ENCODE measurements around the gene KIAA0753.

The KIAA0753 gene

GRCh38 chr17:6638046-6638908, 2.2 kb downstream of the KIAA0753 start:
- H3K4me1 ChIP-seq (ENCODE audit: control insufficient read depth, insufficient read depth, low read length): no peaks in the 10 kb centered on the region
- H3K9ac ChIP-seq (ENCODE audit: low read depth, low read length): no peak overlapping the region
- no peaks in the 10 kb centered on the region for H3K36me3 ChIP-seq (ENCODE audit: control insufficient read depth, insufficient read depth, low read length)
- no peak overlapping the region for H3K4me3 ChIP-seq (ENCODE audit: low read depth, low read length)
- no peaks in the 10 kb centered on the region for H3K27me3 ChIP-seq (ENCODE audit: control insufficient read depth, insufficient read depth, low read length)
- H3K9me3 ChIP-seq (ENCODE audit: control insufficient read depth, insufficient read depth, low read length): no peaks in the 10 kb centered on the region

- Histone ChIP-seq H3K4me1 (ENCODE audit: control insufficient read depth, insufficient read depth, low read length) (no peaks in the 10 kb centered on the region), H3K4me3 (ENCODE audit: low read depth, low read length) (no peak overlapping the region), H3K9me3 (ENCODE audit: control insufficient read depth, insufficient read depth, low read length) (no peaks in the 10 kb centered on the region), H3K27me3 (ENCODE audit: control insufficient read depth, insufficient read depth, low read length) (no peaks in the 10 kb centered on the region), H3K9ac (ENCODE audit: low read depth, low read length) (no peak overlapping the region), H3K36me3 (ENCODE audit: control insufficient read depth, insufficient read depth, low read length) (no peaks in the 10 kb centered on the region)
These were observed 3.1 kb downstream of the KIAA0753 start for GRCh38 chr17:6637458-6637840.

- no peaks in the 10 kb centered on the region for H3K9me3 ChIP-seq (ENCODE audit: control insufficient read depth, insufficient read depth, low read length)
- no peaks in the 10 kb centered on the region for H3K4me1 ChIP-seq (ENCODE audit: control insufficient read depth, insufficient read depth, low read length)
- no peak overlapping the region for H3K4me3 ChIP-seq (ENCODE audit: low read depth, low read length)
- no peaks in the 10 kb centered on the region for H3K36me3 ChIP-seq (ENCODE audit: control insufficient read depth, insufficient read depth, low read length)
- no peaks in the 10 kb centered on the region for H3K27me3 ChIP-seq (ENCODE audit: control insufficient read depth, insufficient read depth, low read length)
- H3K9ac ChIP-seq (ENCODE audit: low read depth, low read length): no peak overlapping the region
These were observed 3.7 kb downstream of the KIAA0753 start for GRCh38 chr17:6636616-6637457.

GRCh38 chr17:6636105-6636504, 4.4 kb downstream of the KIAA0753 start:
- no peak overlapping the region for H3K9ac ChIP-seq (ENCODE audit: low read depth, low read length)
- no peaks in the 10 kb centered on the region for H3K36me3 ChIP-seq (ENCODE audit: control insufficient read depth, insufficient read depth, low read length)
- H3K4me1 ChIP-seq (ENCODE audit: control insufficient read depth, insufficient read depth, low read length): no peaks in the 10 kb centered on the region
- H3K27me3 ChIP-seq (ENCODE audit: control insufficient read depth, insufficient read depth, low read length): no peaks in the 10 kb centered on the region
- H3K4me3 ChIP-seq (ENCODE audit: low read depth, low read length): no peak overlapping the region
- no peaks in the 10 kb centered on the region for H3K9me3 ChIP-seq (ENCODE audit: control insufficient read depth, insufficient read depth, low read length)

- H3K36me3 ChIP-seq (ENCODE audit: control insufficient read depth, insufficient read depth, low read length): peaks cover 4% of the 10 kb centered on the region
These were observed 7.2 kb downstream of the KIAA0753 start for GRCh38 chr17:6633263-6633662.

GRCh38 chr17:6632530-6632929, 8.0 kb downstream of the KIAA0753 start:
- H3K9me3 ChIP-seq (ENCODE audit: control insufficient read depth, insufficient read depth, low read length): no peaks in the 10 kb centered on the region
- H3K4me3 ChIP-seq (ENCODE audit: low read depth, low read length): no peak overlapping the region
- no peak overlapping the region for H3K9ac ChIP-seq (ENCODE audit: low read depth, low read length)
- no peaks in the 10 kb centered on the region for H3K27me3 ChIP-seq (ENCODE audit: control insufficient read depth, insufficient read depth, low read length)
- H3K36me3 ChIP-seq (ENCODE audit: control insufficient read depth, insufficient read depth, low read length): peaks cover 8% of the 10 kb centered on the region
- H3K4me1 ChIP-seq (ENCODE audit: control insufficient read depth, insufficient read depth, low read length): no peaks in the 10 kb centered on the region

More at GRCh38 chr17:6633263-6633662, 7.2 kb downstream of the KIAA0753 start:
- Histone ChIP-seq H3K27me3 (ENCODE audit: control insufficient read depth, insufficient read depth, low read length) (no peaks in the 10 kb centered on the region), H3K4me1 (ENCODE audit: control insufficient read depth, insufficient read depth, low read length) (no peaks in the 10 kb centered on the region), H3K9ac (ENCODE audit: low read depth, low read length) (no peak overlapping the region), H3K9me3 (ENCODE audit: control insufficient read depth, insufficient read depth, low read length) (no peaks in the 10 kb centered on the region), H3K4me3 (ENCODE audit: low read depth, low read length) (no peak overlapping the region)

GRCh38 chr17:6630390-6630789, 10.1 kb downstream of the KIAA0753 start:
- Histone ChIP-seq H3K27me3 (ENCODE audit: control insufficient read depth, insufficient read depth, low read length) (no peaks in the 10 kb centered on the region), H3K4me1 (ENCODE audit: control insufficient read depth, insufficient read depth, low read length) (no peaks in the 10 kb centered on the region), H3K9ac (ENCODE audit: low read depth, low read length) (no peak overlapping the region), H3K9me3 (ENCODE audit: control insufficient read depth, insufficient read depth, low read length) (no peaks in the 10 kb centered on the region), H3K36me3 (ENCODE audit: control insufficient read depth, insufficient read depth, low read length) (peaks cover 8% of the 10 kb centered on the region), H3K4me3 (ENCODE audit: low read depth, low read length) (no peak overlapping the region)

GRCh38 chr17:6627019-6627418, 13.5 kb downstream of the KIAA0753 start:
- Histone ChIP-seq H3K9ac (ENCODE audit: low read depth, low read length) (no peak overlapping the region), H3K9me3 (ENCODE audit: control insufficient read depth, insufficient read depth, low read length) (no peaks in the 10 kb centered on the region), H3K4me3 (ENCODE audit: low read depth, low read length) (no peak overlapping the region), H3K27me3 (ENCODE audit: control insufficient read depth, insufficient read depth, low read length) (no peaks in the 10 kb centered on the region), H3K4me1 (ENCODE audit: control insufficient read depth, insufficient read depth, low read length) (no peaks in the 10 kb centered on the region), H3K36me3 (ENCODE audit: control insufficient read depth, insufficient read depth, low read length) (peaks cover 8% of the 10 kb centered on the region)

- Histone ChIP-seq H3K9ac (ENCODE audit: low read depth, low read length) (no peak overlapping the region), H3K36me3 (ENCODE audit: control insufficient read depth, insufficient read depth, low read length) (peaks cover 8% of the 10 kb centered on the region), H3K9me3 (ENCODE audit: control insufficient read depth, insufficient read depth, low read length) (no peaks in the 10 kb centered on the region), H3K27me3 (ENCODE audit: control insufficient read depth, insufficient read depth, low read length) (no peaks in the 10 kb centered on the region), H3K4me3 (ENCODE audit: low read depth, low read length) (no peak overlapping the region), H3K4me1 (ENCODE audit: control insufficient read depth, insufficient read depth, low read length) (no peaks in the 10 kb centered on the region)
These were observed 13.9 kb downstream of the KIAA0753 start for GRCh38 chr17:6626616-6627015.

- H3K4me3 ChIP-seq (ENCODE audit: low read depth, low read length): no peak overlapping the region
- H3K4me1 ChIP-seq (ENCODE audit: control insufficient read depth, insufficient read depth, low read length): no peaks in the 10 kb centered on the region
- H3K36me3 ChIP-seq (ENCODE audit: control insufficient read depth, insufficient read depth, low read length): peaks cover 10% of the 10 kb centered on the region
- H3K27me3 ChIP-seq (ENCODE audit: control insufficient read depth, insufficient read depth, low read length): no peaks in the 10 kb centered on the region
- no peaks in the 10 kb centered on the region for H3K9me3 ChIP-seq (ENCODE audit: control insufficient read depth, insufficient read depth, low read length)
- H3K9ac ChIP-seq (ENCODE audit: low read depth, low read length): no peak overlapping the region
These were observed 16.6 kb downstream of the KIAA0753 start for GRCh38 chr17:6623941-6624340.

GRCh38 chr17:6611231-6611630, 29.3 kb downstream of the KIAA0753 start:
- no peak overlapping the region for H3K4me3 ChIP-seq (ENCODE audit: low read depth, low read length)
- no peak overlapping the region for H3K9ac ChIP-seq (ENCODE audit: low read depth, low read length)
- H3K9me3 ChIP-seq (ENCODE audit: control insufficient read depth, insufficient read depth, low read length): no peaks in the 10 kb centered on the region
- H3K27me3 ChIP-seq (ENCODE audit: control insufficient read depth, insufficient read depth, low read length): no peaks in the 10 kb centered on the region
- H3K4me1 ChIP-seq (ENCODE audit: control insufficient read depth, insufficient read depth, low read length): no peaks in the 10 kb centered on the region
- peaks cover 12% of the 10 kb centered on the region for H3K36me3 ChIP-seq (ENCODE audit: control insufficient read depth, insufficient read depth, low read length)

GRCh38 chr17:6610011-6610410, 30.5 kb downstream of the KIAA0753 start:
- H3K27me3 ChIP-seq (ENCODE audit: control insufficient read depth, insufficient read depth, low read length): no peaks in the 10 kb centered on the region
- no peaks in the 10 kb centered on the region for H3K9me3 ChIP-seq (ENCODE audit: control insufficient read depth, insufficient read depth, low read length)
- no peak overlapping the region for H3K9ac ChIP-seq (ENCODE audit: low read depth, low read length)
- no peak overlapping the region for H3K4me3 ChIP-seq (ENCODE audit: low read depth, low read length)
- no peaks in the 10 kb centered on the region for H3K4me1 ChIP-seq (ENCODE audit: control insufficient read depth, insufficient read depth, low read length)
- peaks cover 16% of the 10 kb centered on the region for H3K36me3 ChIP-seq (ENCODE audit: control insufficient read depth, insufficient read depth, low read length)

All from iPS-15b (cell line).